Trophoblast cell (in vitro differentiated cells and primary cell): ENCODE results near the gene MACROD2.
A peak's percentile ranks its signal among the peaks of the same experiment; 100 is the strongest.

Experiments used
- DNase-seq, 2 donors: peaks; one replicate each; pipeline ENCODE4 v3.0.0-alpha.2; 2016
- H2AFZ ChIP-seq: 2 replicates; pipeline ENCODE4 v1.6.1; 2013; ENCODE audit warnings: low read length, moderate library complexity, mild to moderate bottlenecking; ENCODE audit not compliant: insufficient read depth, poor library complexity
- H2AK5ac ChIP-seq: 2 replicates; pipeline ENCODE4 v1.6.1; 2013; ENCODE audit warnings: mild to moderate bottlenecking, low read length
- H2BK120ac ChIP-seq: 2 replicates; pipeline ENCODE4 v1.6.1; 2013; ENCODE audit warnings: low read length, mild to moderate bottlenecking, moderate library complexity; ENCODE audit not compliant: insufficient read depth, poor library complexity
- H2BK12ac ChIP-seq: 2 replicates; pipeline ENCODE4 v1.6.1; 2013; ENCODE audit warnings: mild to moderate bottlenecking, low read length, moderate library complexity
- H2BK5ac ChIP-seq: 2 replicates; pipeline ENCODE4 v1.6.1; 2013; ENCODE audit warnings: low read length, low read depth, moderate library complexity, mild to moderate bottlenecking; ENCODE audit not compliant: poor library complexity
- H3K14ac ChIP-seq: 2 replicates; pipeline ENCODE4 v1.6.1; 2013; ENCODE audit warnings: mild to moderate bottlenecking, low read length
- H3K18ac ChIP-seq: 2 replicates; pipeline ENCODE4 v1.6.1; 2013; ENCODE audit warnings: mild to moderate bottlenecking, low read length
- H3K23ac ChIP-seq: 2 replicates; pipeline ENCODE4 v1.6.1; 2013; ENCODE audit warnings: low read length
- H3K27ac ChIP-seq: 2 replicates; pipeline ENCODE4 v1.5.1; 2013; ENCODE audit warnings: low read depth, mild to moderate bottlenecking, inconsistent platforms, low read length, moderate library complexity
- H3K27me3 ChIP-seq: 2 replicates; pipeline ENCODE4 v1.6.1; 2013; ENCODE audit warnings: inconsistent platforms, mild to moderate bottlenecking, low read length, moderate library complexity; ENCODE audit not compliant: insufficient read depth
- H3K36me3 ChIP-seq, 2 experiments: 1 replicate in 1 of 2; 2 replicates in 1 of 2; pipeline ENCODE4 v1.6.1; 2013; ENCODE audit warnings: low read length in 2 of 2, mild to moderate bottlenecking in 2 of 2, moderate library complexity in 1 of 2; ENCODE audit not compliant: insufficient read depth in 2 of 2, control insufficient read depth in 1 of 2
- H3K4ac ChIP-seq: 2 replicates; pipeline ENCODE4 v1.6.1; 2013; ENCODE audit warnings: low read depth, mild to moderate bottlenecking, low read length, moderate library complexity
- H3K4me1 ChIP-seq, 2 experiments: 1 replicate in 1 of 2; 2 replicates in 1 of 2; pipeline ENCODE4 v1.6.1; 2013; ENCODE audit warnings: low read length in 2 of 2, mild to moderate bottlenecking in 2 of 2, moderate library complexity in 1 of 2; ENCODE audit not compliant: insufficient read depth in 2 of 2, control insufficient read depth in 1 of 2
- H3K4me2 ChIP-seq: 2 replicates; pipeline ENCODE4 v1.6.1; 2013; ENCODE audit warnings: inconsistent platforms, mild to moderate bottlenecking, low read length, moderate library complexity
- H3K4me3 ChIP-seq: 2 replicates; pipeline ENCODE4 v1.5.1; 2013; ENCODE audit warnings: mild to moderate bottlenecking, low read depth, low read length, inconsistent platforms
- H3K79me1 ChIP-seq: one replicate; pipeline ENCODE4 v1.6.1; 2013; ENCODE audit warnings: low read length
- H3K79me2 ChIP-seq: 2 replicates; pipeline ENCODE4 v1.6.1; 2013; ENCODE audit warnings: low read length, mild to moderate bottlenecking; ENCODE audit not compliant: control insufficient read depth, insufficient read depth, poor library complexity
- H3K9ac ChIP-seq: 2 replicates; pipeline ENCODE4 v1.6.1; 2013; ENCODE audit warnings: mild to moderate bottlenecking, low read length
- H3K9me3 ChIP-seq: 2 replicates; pipeline ENCODE4 v1.6.1; 2013; ENCODE audit warnings: low read depth, mild to moderate bottlenecking, control low read depth, inconsistent platforms, low read length; ENCODE audit not compliant: insufficient read depth
- H4K12ac ChIP-seq: 2 replicates; pipeline ENCODE4 v1.6.1; 2013; ENCODE audit warnings: low read depth, mild to moderate bottlenecking, low read length, moderate library complexity
- H4K8ac ChIP-seq: 2 replicates; pipeline ENCODE4 v1.6.1; 2013; ENCODE audit warnings: low read depth, mild to moderate bottlenecking, low read length, moderate library complexity
- H4K91ac ChIP-seq: one replicate; pipeline ENCODE4 v1.6.1; 2013; ENCODE audit warnings: low read depth, mild to moderate bottlenecking, low read length, moderate library complexity
- WGBS: extraction: QIAGEN DNeasy Blood & Tissue Kit; methylation state at CpG from one replicate; pipeline ENCODE4 v1.1.7; 2013; ENCODE audit warnings: missing lambda C conversion rate; ENCODE audit not compliant: insufficient read length, insufficient coverage; ENCODE audit errors: extremely low coverage; 5-methylcytosine and 5-hydroxymethylcytosine counted together

Gene MACROD2

GRCh38 chr20:14984768-14985622 lies 989.7 kb downstream of the MACROD2 start:
- no CpG with 5 or more reads among the region's 4 CpGs for WGBS
- Histone ChIP-seq H2AFZ (no peak overlapping the region), H3K79me1 (no peaks in the 10 kb centered on the region), H3K4me2 (no peak overlapping the region), H4K12ac (no peak overlapping the region), H2BK120ac (no peak overlapping the region), H2BK12ac (no peak overlapping the region), H3K14ac (no peak overlapping the region), H3K27ac (no peak overlapping the region), H3K4me1 (no peaks in the 10 kb centered on the region), H3K9me3 (peaks cover 6% of the 10 kb centered on the region), H3K4me3 (no peak overlapping the region), H2BK5ac (no peak overlapping the region), H4K8ac (no peak overlapping the region), H3K9ac (no peak overlapping the region), H2AK5ac (no peak overlapping the region), H3K23ac (no peak overlapping the region), H3K18ac (no peak overlapping the region), H3K4ac (no peak overlapping the region), H3K27me3 (no peaks in the 10 kb centered on the region), H4K91ac (no peak overlapping the region), H3K79me2 (no peaks in the 10 kb centered on the region), H3K36me3 (no peaks in the 10 kb centered on the region)
- DNase-seq: no peak

GRCh38 chr20:14986026-14986655 lies 990.8 kb downstream of the MACROD2 start:
- Histone ChIP-seq H3K4me3 (no peak overlapping the region), H3K27me3 (no peaks in the 10 kb centered on the region), H4K8ac (no peak overlapping the region), H3K36me3 (no peaks in the 10 kb centered on the region), H3K14ac (no peak overlapping the region), H4K12ac (no peak overlapping the region), H3K23ac (no peak overlapping the region), H2AK5ac (no peak overlapping the region), H3K4me2 (no peak overlapping the region), H3K4ac (no peak overlapping the region), H3K9ac (no peak overlapping the region), H3K18ac (no peak overlapping the region), H3K9me3 (peaks cover 6% of the 10 kb centered on the region), H2BK120ac (no peak overlapping the region), H3K79me1 (no peaks in the 10 kb centered on the region), H2BK5ac (no peak overlapping the region), H3K4me1 (no peaks in the 10 kb centered on the region), H4K91ac (no peak overlapping the region), H2AFZ (no peak overlapping the region), H3K27ac (no peak overlapping the region), H2BK12ac (no peak overlapping the region), H3K79me2 (no peaks in the 10 kb centered on the region)
- DNase-seq: no peak
- WGBS: no CpG with 5 or more reads among the region's 4 CpGs

- Histone ChIP-seq H3K36me3 (no peaks in the 10 kb centered on the region), H2BK12ac (no peak overlapping the region), H4K91ac (no peak overlapping the region), H3K23ac (no peak overlapping the region), H3K79me1 (no peaks in the 10 kb centered on the region), H3K79me2 (no peaks in the 10 kb centered on the region), H2AK5ac (no peak overlapping the region), H2AFZ (no peak overlapping the region), H2BK120ac (no peak overlapping the region), H3K4me2 (no peak overlapping the region), H3K18ac (no peak overlapping the region), H3K4ac (no peak overlapping the region), H3K4me1 (no peaks in the 10 kb centered on the region), H4K12ac (no peak overlapping the region), H3K27me3 (no peaks in the 10 kb centered on the region), H3K9me3 (peaks cover 6% of the 10 kb centered on the region), H4K8ac (no peak overlapping the region), H3K9ac (no peak overlapping the region), H3K14ac (no peak overlapping the region), H2BK5ac (no peak overlapping the region), H3K4me3 (no peak overlapping the region), H3K27ac (no peak overlapping the region)
- WGBS: no CpG with 5 or more reads among the region's 7 CpGs
- no peak for DNase-seq
Observed at GRCh38 chr20:14986656-14987055, 991.3 kb downstream of the MACROD2 start.

GRCh38 chr20:14989535-14990290 lies 994.4 kb downstream of the MACROD2 start:
- no peak overlapping the region for H4K91ac ChIP-seq
- H3K4ac ChIP-seq: no peak overlapping the region
- H4K8ac ChIP-seq: no peak overlapping the region
- no peak overlapping the region for H3K18ac ChIP-seq
- no CpG with 5 or more reads among the region's 8 CpGs for WGBS
- H2BK12ac ChIP-seq: no peak overlapping the region
- no peak overlapping the region for H2BK120ac ChIP-seq
- no peaks in the 10 kb centered on the region for H3K79me1 ChIP-seq
- H3K9ac ChIP-seq: no peak overlapping the region
- H3K4me3 ChIP-seq: no peak overlapping the region
- H3K9me3 ChIP-seq: no peaks in the 10 kb centered on the region
- DNase-seq: peak in 1 of 2 donors; percentile 36
- no peak overlapping the region for H2AK5ac ChIP-seq
- no peaks in the 10 kb centered on the region for H3K36me3 ChIP-seq
- no peaks in the 10 kb centered on the region for H3K4me1 ChIP-seq
- H3K23ac ChIP-seq: no peak overlapping the region
- no peak overlapping the region for H3K4me2 ChIP-seq
- H3K27ac ChIP-seq: no peak overlapping the region
- no peak overlapping the region for H3K14ac ChIP-seq
- no peaks in the 10 kb centered on the region for H3K79me2 ChIP-seq
- H3K27me3 ChIP-seq: no peaks in the 10 kb centered on the region
- no peak overlapping the region for H2AFZ ChIP-seq
- no peak overlapping the region for H4K12ac ChIP-seq
- no peak overlapping the region for H2BK5ac ChIP-seq
